Measurements from ENCODE around the gene RAD51B. TPM values are rescaled to one million over a fixed set of nuclear protein-coding genes. Genes with fewer than 3 reads are reported as not detected.
A peak's percentile ranks its signal among the peaks of the same experiment; 100 is the strongest.

The RAD51B gene
- total and polyA plus RNA-seq, 9 of the 15 experiments (the other 6 are each of a cell fraction or from before 2014, with no cell fraction given): 8.5 to 17.3 (median 11.3) TPM

- Histone ChIP-seq H3K9me3 (replicated peaks; ENCODE audit: control insufficient read depth, insufficient read depth, low read depth, low read length) (no peaks in the 10 kb centered on the region), H3K4me3 (no peak overlapping the region), H3K9ac (ENCODE audit: insufficient read depth in 1 of 2, low read depth in 2 of 2, low read length in 2 of 2) (no peak overlapping the region), H4K20me1 (replicated peaks; ENCODE audit: control insufficient read depth, insufficient read depth, low read length) (no peaks in the 10 kb centered on the region), H3K27ac (ENCODE audit: extremely low read depth, low read depth, low read length) (no peak overlapping the region), H3K9me1 (ENCODE audit: control insufficient read depth, insufficient read depth, low read length) (no peaks in the 10 kb centered on the region), H2AFZ (ENCODE audit: low read depth, low read length) (no peak overlapping the region), H3K79me2 (ENCODE audit: control insufficient read depth, insufficient read depth, low read length) (no peaks in the 10 kb centered on the region), H3K4me2 (ENCODE audit: insufficient read depth, low read length) (no peak overlapping the region), H3K36me3 (ENCODE audit: control insufficient read depth, insufficient read depth, low read length) (no peaks in the 10 kb centered on the region), H3K27me3 (ENCODE audit: control insufficient read depth in 2 of 2, insufficient read depth in 2 of 2, low read length in 2 of 2) (no peaks in the 10 kb centered on the region), H3K4me1 (replicated peaks in 1 of 2; ENCODE audit: control insufficient read depth in 2 of 2, insufficient read depth in 2 of 2, low read length in 2 of 2) (peaks cover 0 to 4% of the 10 kb centered on the region in 2 experiments; a peak in 2 of 5 replicates)
- intact Hi-C loops (cut with micrococcal nuclease) (no loop called here), in situ Hi-C loops (cut with MboI) (no loop called here)
- no TSS peak for BruUV-seq (replicated peaks)
- TF ChIP-seq TRIM24 (IDR thresholded peaks at IDR 0.05) (no peak), CTCF (IDR thresholded peaks at IDR 0.05 in 2 of 3, conservative IDR thresholded peaks at IDR 0.05 in 1 of 3; ENCODE audit: insufficient read depth in 2 of 3, low read depth in 1 of 3, low read length in 3 of 3) (0 out of 6 replicates have a peak, but pooled peaks of 1 of the 3 experiments have one; percentile 2)
- POLR2A ChIA-PET: no interaction called here
- ATAC-seq (peak; percentile 55; the same call in 2 of the 3 replicates), DNase-seq (ENCODE audit: extremely low read depth in 1 of 4, low spot score in 3 of 4) (no peak), FAIRE-seq (no peak)
- 75% methylated on average over 11 of the region's 11 CpGs for WGBS (ENCODE audit: insufficient coverage, low coverage, missing lambda C conversion rate)
- CTCF ChIA-PET (ENCODE audit: low intra/inter-chr PET ratio): no interaction called here
Measured at GRCh38 chr14:68363466-68363842, 543.9 kb downstream of the RAD51B start.

Measured in K562 (cell line).